ACHN (cell line): Measurements from ENCODE around the gene TNPO1.
A peak's percentile ranks its signal among the peaks of the same experiment; 100 is the strongest.

Source experiments
- DNase-seq: peaks from one replicate; pipeline ENCODE4 v3.0.0-alpha.2; 2015
- in situ Hi-C: cut with HindIII; loops from 2 replicates; pipeline ENCODE4 v1.10.0; 2017; ENCODE audit warnings: low sequenced_read_pairs, low pct_ligation_motif_present, low pct_unique_long_range_greater_than_20kb

Gene TNPO1

GRCh38 chr5:72815580-72816283 is 729 bp upstream of the TNPO1 start:
- no peak for DNase-seq

GRCh38 chr5:72817076-72817481 is 618 bp downstream of the TNPO1 start:
- peak; percentile 43 for DNase-seq
- in situ Hi-C loops, result no loop called here

More at GRCh38 chr5:72815580-72816283, 729 bp upstream of the TNPO1 start:
- in situ Hi-C loops, result no loop called here

- no peak for DNase-seq
- in situ Hi-C loops, result no loop called here
Observed at GRCh38 chr5:72817671-72818266, 1.3 kb downstream of the TNPO1 start.

- in situ Hi-C loops, result no loop called here
Observed at GRCh38 chr5:72818866-72819534, 2.5 kb downstream of the TNPO1 start.

GRCh38 chr5:72821776-72822175 is 5.3 kb downstream of the TNPO1 start:
- in situ Hi-C loops, result no loop called here
- no peak for DNase-seq

More at GRCh38 chr5:72818866-72819534, 2.5 kb downstream of the TNPO1 start:
- DNase-seq, result peak; percentile 68

- in situ Hi-C loops, result no loop called here
- no peak for DNase-seq
Observed at GRCh38 chr5:72822944-72823343, 6.5 kb downstream of the TNPO1 start.

- DNase-seq, result no peak
- in situ Hi-C loops, result no loop called here
Observed at GRCh38 chr5:72829707-72830106, 13.2 kb downstream of the TNPO1 start.

GRCh38 chr5:72830362-72830761 is 13.9 kb downstream of the TNPO1 start:
- in situ Hi-C loops, result no loop called here

GRCh38 chr5:72831685-72832084 is 15.2 kb downstream of the TNPO1 start:
- DNase-seq, result no peak
- in situ Hi-C loops, result no loop called here

More at GRCh38 chr5:72830362-72830761, 13.9 kb downstream of the TNPO1 start:
- DNase-seq, result no peak

GRCh38 chr5:72834924-72835323 is 18.5 kb downstream of the TNPO1 start:
- in situ Hi-C loops, result no loop called here

GRCh38 chr5:72835633-72836032 is 19.2 kb downstream of the TNPO1 start:
- in situ Hi-C loops, result no loop called here
- DNase-seq, result no peak

More at GRCh38 chr5:72834924-72835323, 18.5 kb downstream of the TNPO1 start:
- DNase-seq, result no peak

- in situ Hi-C loops, result no loop called here
- no peak for DNase-seq
Observed at GRCh38 chr5:72836810-72837209, 20.3 kb downstream of the TNPO1 start.

- in situ Hi-C loops, result no loop called here
- DNase-seq, result peak; percentile 26
Observed at GRCh38 chr5:72837524-72838096, 21.1 kb downstream of the TNPO1 start.

GRCh38 chr5:72840041-72840440 is 23.6 kb downstream of the TNPO1 start:
- DNase-seq, result no peak
- in situ Hi-C loops, result no loop called here

- DNase-seq, result no peak
- in situ Hi-C loops, result no loop called here
Observed at GRCh38 chr5:72841756-72842535, 25.5 kb downstream of the TNPO1 start.

GRCh38 chr5:72842816-72843215 is 26.4 kb downstream of the TNPO1 start:
- in situ Hi-C loops, result no loop called here
- peak; percentile 53 for DNase-seq

- in situ Hi-C loops, result no loop called here
- no peak for DNase-seq
Observed at GRCh38 chr5:72844218-72844603, 27.8 kb downstream of the TNPO1 start.

- DNase-seq, result no peak
- in situ Hi-C loops, result no loop called here
Observed at GRCh38 chr5:72845889-72846288, 29.4 kb downstream of the TNPO1 start.

- no peak for DNase-seq
- in situ Hi-C loops, result no loop called here
Observed at GRCh38 chr5:72846483-72846882, 30.0 kb downstream of the TNPO1 start.
